CD4-positive, alpha-beta T cell (primary cell): ENCODE measurements around the gene IL13. TPM values are rescaled to one million over a fixed set of nuclear protein-coding genes. Genes with fewer than 3 reads are reported as not detected.

Experiments
- ATAC-seq: fragments of 200-7000 bp; cut with Tn5 transposase; one replicate; pipeline ENCODE4 v1.10.0; 2022; ENCODE audit warnings: mild to moderate bottlenecking; ENCODE audit not compliant: poor library complexity
- CTCF ChIA-PET: fragments of 350-600 bp; sonication (Branson Sonifier 250); formaldehyde crosslinking; loops from one replicate; lab custom pipeline; 2021; ENCODE audit warnings: antibody characterized with exemption, inconsistent platforms; lab: Charles Lee
- POLR2A ChIA-PET: fragments of 350-600 bp; sonication (Branson Sonifier 250); formaldehyde crosslinking; loops from one replicate; lab custom pipeline; 2021; ENCODE audit warnings: antibody characterized with exemption, inconsistent platforms; lab: Charles Lee
- DNase-seq, 14 experiments: peaks; one replicate each; pipeline ENCODE4 v3.0.0-alpha.2; 2013 to 2020; ENCODE audit warnings: mixed read lengths in 2 of 14
- H3K27ac ChIP-seq, 2 donors: one replicate each; pipeline versions ENCODE4 v1.5.1 to v1.7.0; 2013; ENCODE audit warnings: low read length in 2 of 2, low read depth in 1 of 2, mild to moderate bottlenecking in 1 of 2
- H3K27me3 ChIP-seq, 2 experiments: 1 replicate in 1 of 2; 2 replicates in 1 of 2; pipeline versions ENCODE4 v1.6.1 to v1.7.0; 2013; ENCODE audit warnings: low read length in 2 of 2, control low read depth in 1 of 2, mild to moderate bottlenecking in 1 of 2, moderate library complexity in 1 of 2; ENCODE audit not compliant: insufficient read depth in 2 of 2, control insufficient read depth in 1 of 2
- H3K36me3 ChIP-seq: one replicate; pipeline ENCODE4 v1.6.1; 2013; ENCODE audit warnings: low read length, control low read depth; ENCODE audit not compliant: insufficient read depth
- H3K4me1 ChIP-seq: one replicate; pipeline ENCODE4 v1.6.1; 2013; ENCODE audit warnings: low read length, control low read depth; ENCODE audit not compliant: insufficient read depth
- H3K4me3 ChIP-seq: one replicate; pipeline ENCODE4 v1.5.1; 2013; ENCODE audit warnings: mild to moderate bottlenecking, low read length, moderate library complexity
- H3K9me3 ChIP-seq, 2 experiments: 1 replicate in 1 of 2; 2 replicates in 1 of 2; pipeline versions ENCODE4 v1.6.1 to v1.7.0; 2013; ENCODE audit warnings: low read length in 2 of 2, mild to moderate bottlenecking in 2 of 2, control low read depth in 1 of 2, moderate library complexity in 1 of 2; ENCODE audit not compliant: control insufficient read depth in 1 of 2, insufficient read depth in 1 of 2
- H3K27ac Mint-ChIP-seq: one replicate; pipeline ENCODE4 v1.8.0; 2020; ENCODE audit warnings: mixed read lengths
- H3K27me3 Mint-ChIP-seq: one replicate; pipeline ENCODE4 v1.8.0; 2021; ENCODE audit warnings: mixed read lengths
- H3K36me3 Mint-ChIP-seq: one replicate; pipeline ENCODE4 v1.8.0; 2021; ENCODE audit warnings: low read depth, mixed read lengths
- H3K4me1 Mint-ChIP-seq: one replicate; pipeline ENCODE4 v1.8.0; 2021; ENCODE audit warnings: low read depth, mixed read lengths
- H3K4me3 Mint-ChIP-seq: one replicate; pipeline ENCODE4 v1.8.0; 2020; ENCODE audit warnings: mild to moderate bottlenecking, mixed read lengths
- H3K9me3 Mint-ChIP-seq: one replicate; pipeline ENCODE4 v1.8.0; 2020; ENCODE audit warnings: mixed read lengths
- CTCF ChIP-seq: fragments of 200-600 bp; IDR thresholded peaks from one replicate; pipeline ENCODE4 v1.8.0; 2022; ENCODE audit warnings: antibody characterized with exemption, mild to moderate bottlenecking
- intact Hi-C, 2 experiments: fragments of 100-400 bp; cut with DNase I in 1 of 2; cut with micrococcal nuclease in 1 of 2; formaldehyde crosslinking; loops; one replicate each; pipeline versions ENCODE4 v1.15.1 to v1.9.0; 2023 to 2025; cut with DNase I, micrococcal nuclease
- total RNA-seq, 174 experiments: library from RNA in 2 of 174; stranded (reverse) in 2 of 174; gene quantifications; one replicate each; pipeline ENCODE4 v1.2.3 and lab custom pipeline; 2021 to 2026

Gene IL13
- total RNA-seq, 2 experiments from 2014 or later = 0.17 TPM; not detected in 1

DNA sequence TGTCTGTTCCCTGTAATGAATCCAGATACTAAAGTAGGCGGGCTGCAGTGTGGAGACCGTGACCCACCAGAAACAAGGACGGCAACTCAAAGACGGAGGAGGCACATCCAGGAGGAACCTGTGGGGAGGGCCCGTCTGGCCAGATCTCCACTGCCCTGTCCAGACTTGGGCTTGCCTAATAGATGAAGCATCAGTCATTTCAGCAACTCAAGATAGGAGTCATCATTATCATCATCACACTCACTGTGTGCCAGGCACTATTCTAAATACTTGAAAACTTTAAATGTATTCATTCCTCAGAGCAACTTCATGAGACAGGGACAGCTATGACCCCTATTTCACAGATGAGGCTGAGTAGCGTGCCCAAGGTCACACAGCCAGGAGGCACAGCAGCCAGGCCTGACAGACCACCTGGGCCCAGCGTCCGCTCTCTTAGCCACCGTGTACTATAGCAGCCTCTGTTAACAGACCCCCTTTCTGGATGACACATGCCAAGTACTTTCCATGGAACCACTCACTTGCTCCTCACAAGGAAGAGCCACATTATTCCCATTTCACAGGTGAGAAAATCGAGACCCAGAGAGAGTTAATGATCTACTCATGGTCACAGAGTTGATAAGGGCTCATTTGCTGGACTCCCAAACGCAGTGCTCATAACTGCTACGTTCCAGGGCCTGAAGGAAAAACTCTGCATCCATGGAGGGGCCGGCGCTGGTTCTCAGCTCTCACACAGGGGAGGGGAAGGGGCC, 10.9 kb downstream of the IL13 start:
- H3K4me1 Mint-ChIP-seq = no peaks in the 10 kb centered on the region
- ChIA-PET CTCF (no interaction called here), POLR2A (no interaction called here)
- Histone ChIP-seq H3K4me1 (peaks cover 5% of the 10 kb centered on the region), H3K27me3 (no peaks in the 10 kb centered on the region), H3K9me3 (peaks cover 0 to 3% of the 10 kb centered on the region in 2 experiments), H3K27ac (no peak overlapping the region), H3K4me3 (no peak overlapping the region), H3K36me3 (no peaks in the 10 kb centered on the region)
- no peaks in the 10 kb centered on the region for H3K9me3 Mint-ChIP-seq
- H3K27me3 Mint-ChIP-seq = no peaks in the 10 kb centered on the region
- TF ChIP-seq CTCF = no peak
- H3K36me3 Mint-ChIP-seq = no peaks in the 10 kb centered on the region
- ATAC-seq = no peak
- H3K27ac Mint-ChIP-seq = no peak overlapping the region
- no peak for DNase-seq
- intact Hi-C loops = no loop called here
- H3K4me3 Mint-ChIP-seq = no peak overlapping the region

DNA sequence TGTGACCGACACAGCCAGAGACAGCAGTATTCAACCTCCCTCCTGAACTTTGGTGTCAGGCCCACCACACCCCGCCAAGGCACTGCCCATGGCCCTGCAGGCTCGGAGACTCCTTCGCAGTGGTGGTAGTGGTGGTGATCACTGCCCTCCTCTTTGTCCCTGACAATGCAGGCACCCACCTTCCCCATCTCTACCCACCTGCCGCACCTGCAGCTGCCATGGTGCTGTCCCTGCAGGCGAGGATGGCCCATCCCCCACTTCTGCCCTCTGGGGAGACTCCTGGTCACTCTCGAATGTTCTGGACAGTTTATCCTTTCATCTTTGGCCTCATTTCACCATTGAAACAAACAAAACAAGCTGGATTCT, 11.5 kb downstream of the IL13 start:
- no peak for TF ChIP-seq CTCF
- no peak for DNase-seq
- Mint-ChIP-seq H3K4me3 (no peak overlapping the region), H3K9me3 (no peaks in the 10 kb centered on the region), H3K36me3 (no peaks in the 10 kb centered on the region), H3K27ac (no peak overlapping the region), H3K27me3 (no peaks in the 10 kb centered on the region), H3K4me1 (no peaks in the 10 kb centered on the region)
- Histone ChIP-seq H3K27ac (no peak overlapping the region), H3K4me1 (peaks cover 4% of the 10 kb centered on the region), H3K9me3 (peaks cover 0 to 3% of the 10 kb centered on the region in 2 experiments), H3K4me3 (no peak overlapping the region), H3K27me3 (no peaks in the 10 kb centered on the region), H3K36me3 (no peaks in the 10 kb centered on the region)
- ChIA-PET POLR2A (no interaction called here), CTCF (no interaction called here)
- intact Hi-C loops = no loop called here
- ATAC-seq = no peak

- DNase-seq (no peak), ATAC-seq (no peak)
- H3K27ac ChIP-seq = no peak overlapping the region
- no peak overlapping the region for H3K4me3 Mint-ChIP-seq
- no peaks in the 10 kb centered on the region for H3K27me3 Mint-ChIP-seq
- intact Hi-C loops = no loop called here
- ChIA-PET POLR2A (no interaction called here), CTCF (no interaction called here)
- H3K9me3 ChIP-seq = peaks cover 0 to 3% of the 10 kb centered on the region in 2 experiments
- H3K9me3 Mint-ChIP-seq = no peaks in the 10 kb centered on the region
- H3K27ac Mint-ChIP-seq = no peak overlapping the region
- peaks cover 4% of the 10 kb centered on the region for H3K4me1 ChIP-seq
- no peaks in the 10 kb centered on the region for H3K27me3 ChIP-seq
- H3K4me1 Mint-ChIP-seq = no peaks in the 10 kb centered on the region
- no peaks in the 10 kb centered on the region for H3K36me3 ChIP-seq
- no peak overlapping the region for H3K4me3 ChIP-seq
- no peak for TF ChIP-seq CTCF
- H3K36me3 Mint-ChIP-seq = no peaks in the 10 kb centered on the region
Measured at GRCh38 chr5:132669966-132670882, 12.3 kb downstream of the IL13 start.
